ENCODE data around the gene KLK5. TPM values are rescaled to one million over a fixed set of nuclear protein-coding genes. Genes with fewer than 3 reads are reported as not detected.

The KLK5 gene
- total and polyA plus RNA-seq, 4 donors, result not detected

- TF ChIP-seq SP1 (IDR thresholded peaks at IDR 0.05) (no peak), ZBTB33 (IDR thresholded peaks at IDR 0.05) (no peak), TAF1 (conservative IDR thresholded peaks at IDR 0.05) (no peak), FOXA1 (IDR thresholded peaks at IDR 0.05) (no peak), RAD21 (IDR thresholded peaks at IDR 0.05) (no peak)
These were observed 55.2 kb downstream of the KLK5 start (continued) for GRCh38 chr19:50897612-50898011.

GRCh38 chr19:50897191-50897607 is 55.6 kb downstream of the KLK5 start:
- no peak for TF ChIP-seq RXRA (IDR thresholded peaks at IDR 0.05)
- no peak for TF ChIP-seq HNF4G (IDR thresholded peaks at IDR 0.05)
- TF ChIP-seq ZBTB33 (IDR thresholded peaks at IDR 0.05), result no peak
- no peak for TF ChIP-seq FOXA1 (IDR thresholded peaks at IDR 0.05)
- TF ChIP-seq CTCF (IDR thresholded peaks at IDR 0.05; ENCODE audit: low read depth, low read length, missing input control), result no peak
- no peak for TF ChIP-seq MAX (IDR thresholded peaks at IDR 0.05)
- TF ChIP-seq ATF3 (IDR thresholded peaks at IDR 0.05), result no peak
- no peak for TF ChIP-seq FOXA2 (IDR thresholded peaks at IDR 0.05)
- TF ChIP-seq JUND (IDR thresholded peaks at IDR 0.05), result no peak
- no peak for TF ChIP-seq EGR1 (IDR thresholded peaks at IDR 0.05; ENCODE audit: low read depth in 2 of 2)
- no peak for TF ChIP-seq TAF1 (conservative IDR thresholded peaks at IDR 0.05)
- TF ChIP-seq NR2F2 (IDR thresholded peaks at IDR 0.05), result no peak
- TF ChIP-seq SP1 (IDR thresholded peaks at IDR 0.05), result no peak
- H3K4me3 ChIP-seq (ENCODE audit: low read depth in 1 of 3, low read length in 3 of 3), result no peak overlapping the region
- no peak overlapping the region for H3K27ac ChIP-seq (ENCODE audit: low read depth in 1 of 2, low read length in 2 of 2)
- WGBS, result 56% methylated on average over 3 of the region's 3 CpGs
- no peaks in the 10 kb centered on the region for H3K27me3 ChIP-seq (ENCODE audit: control insufficient read depth in 4 of 4, insufficient read depth in 4 of 4, low read length in 3 of 4)
- no peaks in the 10 kb centered on the region for H3K9me3 ChIP-seq (ENCODE audit: control insufficient read depth in 4 of 4, low read length in 3 of 4)
- H3K9ac ChIP-seq (ENCODE audit: low read depth in 1 of 2, low read length in 2 of 2), result no peak overlapping the region
- DNase-seq (ENCODE audit: low spot score), result no peak
- H3K36me3 ChIP-seq (ENCODE audit: control insufficient read depth in 4 of 4, insufficient read depth in 3 of 4, low read depth in 1 of 4, low read length in 3 of 4), result no peaks in the 10 kb centered on the region
- H3K4me1 ChIP-seq (ENCODE audit: control insufficient read depth in 4 of 4, insufficient read depth in 4 of 4, low read length in 3 of 4), result no peaks in the 10 kb centered on the region

GRCh38 chr19:50896591-50897190 is 56.1 kb downstream of the KLK5 start:
- H3K4me3 ChIP-seq (ENCODE audit: low read depth in 1 of 3, low read length in 3 of 3), result no peak overlapping the region
- 59% methylated on average over 6 of the region's 6 CpGs for WGBS
- DNase-seq (ENCODE audit: low spot score), result no peak
- H3K9ac ChIP-seq (ENCODE audit: low read depth in 1 of 2, low read length in 2 of 2), result no peak overlapping the region
- no peaks in the 10 kb centered on the region for H3K27me3 ChIP-seq (ENCODE audit: control insufficient read depth in 4 of 4, insufficient read depth in 4 of 4, low read length in 3 of 4)
- H3K4me1 ChIP-seq (ENCODE audit: control insufficient read depth in 4 of 4, insufficient read depth in 4 of 4, low read length in 3 of 4), result no peaks in the 10 kb centered on the region
- H3K27ac ChIP-seq (ENCODE audit: low read depth in 1 of 2, low read length in 2 of 2), result no peak overlapping the region
- H3K36me3 ChIP-seq (ENCODE audit: control insufficient read depth in 4 of 4, insufficient read depth in 3 of 4, low read depth in 1 of 4, low read length in 3 of 4), result no peaks in the 10 kb centered on the region
- H3K9me3 ChIP-seq (ENCODE audit: control insufficient read depth in 4 of 4, low read length in 3 of 4), result no peaks in the 10 kb centered on the region
- TF ChIP-seq MAX (IDR thresholded peaks at IDR 0.05) (no peak), RAD21 (IDR thresholded peaks at IDR 0.05) (no peak), EGR1 (IDR thresholded peaks at IDR 0.05; ENCODE audit: low read depth in 2 of 2) (no peak), RXRA (IDR thresholded peaks at IDR 0.05) (no peak), NR2F2 (IDR thresholded peaks at IDR 0.05) (no peak), YY1 (IDR thresholded peaks at IDR 0.05) (no peak), HNF4G (IDR thresholded peaks at IDR 0.05) (no peak), FOXA1 (IDR thresholded peaks at IDR 0.05) (no peak), ZBTB33 (IDR thresholded peaks at IDR 0.05) (no peak), JUND (IDR thresholded peaks at IDR 0.05) (no peak), TAF1 (conservative IDR thresholded peaks at IDR 0.05) (no peak), SP1 (IDR thresholded peaks at IDR 0.05) (no peak), HNF4A (conservative IDR thresholded peaks at IDR 0.05) (no peak)

Measured in liver (tissue), 9 donors.